ENCODE results near the gene AKR1B1.

- TF ChIP-seq CTCF (IDR thresholded peaks at IDR 0.05) = no peak
- TF ChIP-seq POLR2A (IDR thresholded peaks at IDR 0.05) = no peak
Observed at GRCh38 chr7:134464496-134464895, 5.6 kb upstream of the AKR1B1 start.

Measured in lower leg skin (tissue), 3 donors.